GM12873 (cell line): Measurements from ENCODE around the gene ZNF507.

ENCODE experiments used
- CTCF ChIP-seq: IDR thresholded peaks from 2 replicates; pipeline ENCODE4 v1.5.1; 2012; ENCODE audit warnings: low read depth, mild to moderate bottlenecking, moderate library complexity, low read length, control low read depth; ENCODE audit not compliant: insufficient read depth; ENCODE audit errors: missing control alignments

The ZNF507 gene

GRCh38 chr19:32352241-32352630 is 6.8 kb downstream of the ZNF507 start:
- no peak for TF ChIP-seq CTCF

GRCh38 chr19:32354345-32354744 is 8.9 kb downstream of the ZNF507 start:
- TF ChIP-seq CTCF: no peak

GRCh38 chr19:32355309-32355708 is 9.9 kb downstream of the ZNF507 start:
- no peak for TF ChIP-seq CTCF

- TF ChIP-seq CTCF: peak; percentile 11
Observed at GRCh38 chr19:32357720-32358119, 12.3 kb downstream of the ZNF507 start.

- no peak for TF ChIP-seq CTCF
Observed at GRCh38 chr19:32358321-32358720, 12.9 kb downstream of the ZNF507 start.

GRCh38 chr19:32359581-32359980 is 14.2 kb downstream of the ZNF507 start:
- TF ChIP-seq CTCF: no peak

- no peak for TF ChIP-seq CTCF
Observed at GRCh38 chr19:32361574-32362317, 16.3 kb downstream of the ZNF507 start.

- no peak for TF ChIP-seq CTCF
Observed at GRCh38 chr19:32362318-32362691, 16.9 kb downstream of the ZNF507 start.
